22Rv1 (cell line): ENCODE results near the gene CAPN11.

ENCODE experiments used
- ZFX ChIP-seq: fragments of 450-650 bp; IDR thresholded peaks from 2 replicates; pipeline ENCODE4 v1.6.1; 2017; ENCODE audit warnings: antibody characterized with exemption, borderline replicate concordance
- TF ChIP-seq, protein P1 (sequence below): fragments of 450-650 bp; IDR thresholded peaks from 2 replicates; pipeline ENCODE4 v1.5.1; 2017; ENCODE audit warnings: mild to moderate bottlenecking

DNA sequence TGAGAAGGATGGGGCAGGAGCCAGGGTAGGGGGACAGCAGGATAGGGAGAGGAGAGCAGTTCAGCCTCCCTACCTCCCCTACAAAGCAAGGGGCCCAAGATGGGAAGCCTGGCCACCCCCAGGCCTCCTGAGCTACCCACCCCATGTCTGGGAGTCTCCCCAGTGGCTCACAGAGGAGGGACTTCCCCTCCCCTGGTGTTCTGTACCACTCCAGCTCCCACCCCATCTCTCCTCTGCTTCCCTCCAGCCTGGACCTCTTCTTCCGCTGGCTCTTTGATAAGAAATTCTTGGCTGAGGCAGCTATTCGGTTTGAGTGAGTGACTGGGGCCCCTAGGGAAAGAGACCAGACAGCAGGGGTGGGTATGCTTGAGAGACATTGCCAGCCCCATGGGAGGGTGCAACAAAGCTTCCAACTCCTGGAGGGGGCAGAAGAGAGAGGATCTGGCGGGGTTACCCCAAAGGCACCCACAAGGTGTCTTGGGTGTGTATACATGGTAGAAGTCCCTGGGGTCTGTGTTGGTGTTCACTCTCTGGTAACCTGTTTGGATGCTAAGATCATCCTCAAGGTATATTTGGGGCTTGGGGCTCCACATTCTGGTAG, 8.2 kb upstream of the CAPN11 start:
- TF ChIP-seq, protein P1, sequence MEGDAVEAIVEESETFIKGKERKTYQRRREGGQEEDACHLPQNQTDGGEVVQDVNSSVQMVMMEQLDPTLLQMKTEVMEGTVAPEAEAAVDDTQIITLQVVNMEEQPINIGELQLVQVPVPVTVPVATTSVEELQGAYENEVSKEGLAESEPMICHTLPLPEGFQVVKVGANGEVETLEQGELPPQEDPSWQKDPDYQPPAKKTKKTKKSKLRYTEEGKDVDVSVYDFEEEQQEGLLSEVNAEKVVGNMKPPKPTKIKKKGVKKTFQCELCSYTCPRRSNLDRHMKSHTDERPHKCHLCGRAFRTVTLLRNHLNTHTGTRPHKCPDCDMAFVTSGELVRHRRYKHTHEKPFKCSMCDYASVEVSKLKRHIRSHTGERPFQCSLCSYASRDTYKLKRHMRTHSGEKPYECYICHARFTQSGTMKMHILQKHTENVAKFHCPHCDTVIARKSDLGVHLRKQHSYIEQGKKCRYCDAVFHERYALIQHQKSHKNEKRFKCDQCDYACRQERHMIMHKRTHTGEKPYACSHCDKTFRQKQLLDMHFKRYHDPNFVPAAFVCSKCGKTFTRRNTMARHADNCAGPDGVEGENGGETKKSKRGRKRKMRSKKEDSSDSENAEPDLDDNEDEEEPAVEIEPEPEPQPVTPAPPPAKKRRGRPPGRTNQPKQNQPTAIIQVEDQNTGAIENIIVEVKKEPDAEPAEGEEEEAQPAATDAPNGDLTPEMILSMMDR: no peak
- TF ChIP-seq ZFX: no peak
